HepG2 (cell line): Measurements from ENCODE around the gene ASGR1. TPM values are rescaled to one million over a fixed set of nuclear protein-coding genes. Genes with fewer than 3 reads are reported as not detected.

ENCODE experiments used
- ARHGAP35 ChIP-seq: sonication (generic); formaldehyde crosslinking; IDR thresholded peaks from 2 replicates; pipeline ENCODE4 v1.9.0; 2022; ENCODE audit warnings: mild to moderate bottlenecking, inconsistent platforms, moderate library complexity, missing genetic modification reagents, borderline replicate concordance
- ARID2 ChIP-seq: sonication (generic); formaldehyde crosslinking; IDR thresholded peaks from 2 replicates; pipeline ENCODE4 v1.8.1; 2022; ENCODE audit warnings: mild to moderate bottlenecking, missing genetic modification reagents, borderline replicate concordance
- ARNT2 ChIP-seq: sonication (generic); formaldehyde crosslinking; IDR thresholded peaks from 2 replicates; pipeline ENCODE4 v1.8.0; 2022; ENCODE audit warnings: mild to moderate bottlenecking, low read depth, missing genetic modification reagents, moderate library complexity
- ARNTL ChIP-seq: sonication (generic); formaldehyde crosslinking; IDR thresholded peaks from 2 replicates; pipeline ENCODE4 v1.4.0; 2020; ENCODE audit warnings: mild to moderate bottlenecking, missing genetic modification reagents
- CHCHD3 ChIP-seq: sonication (generic); formaldehyde crosslinking; IDR thresholded peaks from 2 replicates; pipeline ENCODE4 v1.8.0; 2022; ENCODE audit warnings: mild to moderate bottlenecking, missing genetic modification reagents, moderate library complexity
- EEA1 ChIP-seq: sonication (generic); formaldehyde crosslinking; IDR thresholded peaks from 2 replicates; pipeline ENCODE4 v1.5.1; 2020; ENCODE audit warnings: mild to moderate bottlenecking, missing genetic modification reagents, borderline replicate concordance
- EHMT2 ChIP-seq: fragments of 200-600 bp; sonication (generic); IDR thresholded peaks from 2 replicates; pipeline ENCODE4 v1.7.0; 2017; ENCODE audit warnings: antibody characterized with exemption, low read depth, low read length, borderline replicate concordance
- HMGA1 ChIP-seq: sonication (generic); formaldehyde crosslinking; conservative IDR thresholded peaks from 2 replicates; pipeline ENCODE4 v1.4.0; 2020; ENCODE audit warnings: missing genetic modification reagents
- KLF6 ChIP-seq: IDR thresholded peaks from 2 replicates; pipeline ENCODE4 v1.8.0; 2016; ENCODE audit warnings: missing biosample characterization, missing genetic modification reagents
- SP140L ChIP-seq: sonication (generic); formaldehyde crosslinking; IDR thresholded peaks from 2 replicates; pipeline ENCODE4 v1.4.0; 2020; ENCODE audit warnings: missing genetic modification reagents, borderline replicate concordance
- XRCC5 ChIP-seq: fragments of 200-400 bp; formaldehyde crosslinking; optimal IDR thresholded peaks from 2 replicates; pipeline ENCODE3; 2017; ENCODE audit warnings: mild to moderate bottlenecking, low read length
- ZFYVE20 ChIP-seq: sonication (generic); formaldehyde crosslinking; IDR thresholded peaks from 2 replicates; pipeline ENCODE4 v1.8.0; 2023; ENCODE audit warnings: low read depth, mild to moderate bottlenecking, moderate library complexity, missing genetic modification reagents, borderline replicate concordance
- ZNF558 ChIP-seq: sonication (generic); formaldehyde crosslinking; IDR thresholded peaks from 2 replicates; pipeline ENCODE4 v1.9.0; 2022; ENCODE audit warnings: mild to moderate bottlenecking, missing genetic modification reagents, borderline replicate concordance
- ZNF572 ChIP-seq: sonication (generic); formaldehyde crosslinking; IDR thresholded peaks from 2 replicates; pipeline ENCODE4 v1.5.1; 2020; ENCODE audit warnings: mild to moderate bottlenecking, missing genetic modification reagents
- polyA plus RNA-seq, 8 experiments: library from polyadenylated mRNA; depleted of rRNA in 3 of 8; stranded (reverse) in 7 of 8; unstranded in 1 of 8; fragments of >200 nt; fragmentation: Illumina TruSeq in 4 of 8; extraction: Trizol in 4 of 8; gene quantifications; 2 replicates each; pipeline versions ENCODE4 v1.2.1 to v1.2.3, GENCODE V29; 2011 to 2016; ENCODE audit warnings: low read depth in 4 of 8, missing spikeins in 1 of 8, mixed read lengths in 1 of 8; ENCODE audit not compliant: insufficient read depth in 1 of 8
- total RNA-seq, 5 experiments: library from RNA; depleted of rRNA; stranded (reverse); fragments of >200 nt; fragmentation: Illumina TruSeq; extraction: Trizol; gene quantifications; 2 replicates each; pipeline ENCODE4 v1.2.3, GENCODE V29; 2016; ENCODE audit warnings: low read depth in 1 of 5
- TF ChIP-seq, protein P1 (sequence below): IDR thresholded peaks from 2 replicates; pipeline ENCODE4 v1.6.1; 2016
- TF ChIP-seq, protein P2 (sequence below): sonication (generic); formaldehyde crosslinking; IDR thresholded peaks from 2 replicates; pipeline ENCODE4 v1.8.0; 2022; ENCODE audit warnings: mild to moderate bottlenecking, missing genetic modification reagents
- TF ChIP-seq, protein P3 (sequence below): IDR thresholded peaks from 2 replicates; pipeline ENCODE4 v1.6.1; 2016; ENCODE audit warnings: missing genetic modification reagents, missing compliant biosample characterization
- TF ChIP-seq, protein P4 (sequence below): sonication (generic); formaldehyde crosslinking; IDR thresholded peaks from 2 replicates; pipeline ENCODE4 v1.5.0; 2020; ENCODE audit warnings: missing genetic modification reagents, mild to moderate bottlenecking, borderline replicate concordance
- TF ChIP-seq, protein P5 (sequence below): sonication (generic); formaldehyde crosslinking; IDR thresholded peaks from 2 replicates; pipeline ENCODE4 v1.8.0; 2022; ENCODE audit warnings: missing genetic modification reagents, low read depth, mild to moderate bottlenecking, borderline replicate concordance
- TF ChIP-seq, protein P6 (sequence below): sonication (generic); formaldehyde crosslinking; conservative IDR thresholded peaks from 2 replicates; pipeline ENCODE4 v1.4.0; 2020; ENCODE audit warnings: missing genetic modification reagents

ASGR1 gene
- total and polyA plus RNA-seq, 2 of the 13 experiments (the other 11 are each of a cell fraction or from before 2014, with no cell fraction given): 353 to 796 TPM

DNA sequence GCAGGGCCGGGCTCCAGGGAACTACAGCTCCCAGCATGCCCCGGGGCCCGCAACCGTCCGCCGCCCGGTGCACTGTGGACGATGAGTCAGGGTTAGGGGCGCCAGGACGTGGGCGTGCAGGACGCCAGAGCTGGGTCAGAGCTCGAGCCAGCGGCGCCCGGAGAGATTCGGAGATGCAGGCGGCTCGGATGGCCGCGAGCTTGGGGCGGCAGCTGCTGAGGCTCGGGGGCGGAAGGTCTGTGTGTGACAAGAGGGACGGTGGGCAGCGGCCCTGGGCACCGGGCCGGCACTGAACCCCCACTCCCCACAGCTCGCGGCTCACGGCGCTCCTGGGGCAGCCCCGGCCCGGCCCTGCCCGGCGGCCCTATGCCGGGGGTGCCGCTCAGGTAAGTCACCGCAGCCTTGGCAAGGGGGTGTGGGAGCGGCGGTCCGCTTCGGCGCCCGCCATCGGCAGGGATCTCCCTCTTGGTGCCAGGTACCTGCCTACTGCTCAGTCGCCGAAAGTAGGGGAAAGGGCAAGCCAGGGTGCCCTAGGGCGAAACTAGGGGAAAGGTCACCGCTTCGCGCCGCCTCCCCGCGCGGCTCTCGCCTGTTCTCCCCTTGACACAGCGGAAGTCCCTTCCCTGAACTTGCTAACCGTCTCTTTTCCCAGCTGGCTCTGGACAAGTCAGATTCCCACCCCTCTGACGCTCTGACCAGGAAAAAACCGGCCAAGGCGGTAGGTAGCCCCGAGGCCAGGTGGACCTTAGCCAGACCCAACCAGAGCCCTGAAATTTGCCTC lies 40.8 kb upstream of the ASGR1 start, which contains the start of the genes ACADVL and DLG4 (continued):
- TF ChIP-seq, protein P1, sequence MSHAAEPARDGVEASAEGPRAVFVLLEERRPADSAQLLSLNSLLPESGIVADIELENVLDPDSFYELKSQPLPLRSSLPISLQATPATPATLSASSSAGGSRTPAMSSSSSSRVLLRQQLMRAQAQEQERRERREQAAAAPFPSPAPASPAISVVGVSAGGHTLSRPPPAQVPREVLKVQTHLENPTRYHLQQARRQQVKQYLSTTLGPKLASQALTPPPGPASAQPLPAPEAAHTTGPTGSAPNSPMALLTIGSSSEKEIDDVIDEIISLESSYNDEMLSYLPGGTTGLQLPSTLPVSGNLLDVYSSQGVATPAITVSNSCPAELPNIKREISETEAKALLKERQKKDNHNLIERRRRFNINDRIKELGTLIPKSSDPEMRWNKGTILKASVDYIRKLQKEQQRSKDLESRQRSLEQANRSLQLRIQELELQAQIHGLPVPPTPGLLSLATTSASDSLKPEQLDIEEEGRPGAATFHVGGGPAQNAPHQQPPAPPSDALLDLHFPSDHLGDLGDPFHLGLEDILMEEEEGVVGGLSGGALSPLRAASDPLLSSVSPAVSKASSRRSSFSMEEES: peak; percentile 66; the same call in 1 of the 2 replicates
- TF ChIP-seq ARID2 (no peak), CHCHD3 (CRISPR knock-in tag) (no peak), ZNF558 (CRISPR knock-in tag) (no peak; the same call in 1 of the 2 replicates), ARNTL (peak; percentile 59; the same call in 1 of the 2 replicates), ZFYVE20 (0 out of 2 replicates have a peak, but pooled peaks have one; percentile 25), HMGA1 (no peak), ZNF572 (no peak), KLF6 (no peak), EEA1 (CRISPR knock-in tag) (peak; percentile 50; the same call in 1 of the 2 replicates), SP140L (CRISPR knock-in tag) (no peak), EHMT2 (no peak), ARHGAP35 (CRISPR knock-in tag) (peak; percentile 36; the same call in 1 of the 2 replicates), XRCC5 (no peak), ARNT2 (peak; percentile 92)
- TF ChIP-seq, protein P2, sequence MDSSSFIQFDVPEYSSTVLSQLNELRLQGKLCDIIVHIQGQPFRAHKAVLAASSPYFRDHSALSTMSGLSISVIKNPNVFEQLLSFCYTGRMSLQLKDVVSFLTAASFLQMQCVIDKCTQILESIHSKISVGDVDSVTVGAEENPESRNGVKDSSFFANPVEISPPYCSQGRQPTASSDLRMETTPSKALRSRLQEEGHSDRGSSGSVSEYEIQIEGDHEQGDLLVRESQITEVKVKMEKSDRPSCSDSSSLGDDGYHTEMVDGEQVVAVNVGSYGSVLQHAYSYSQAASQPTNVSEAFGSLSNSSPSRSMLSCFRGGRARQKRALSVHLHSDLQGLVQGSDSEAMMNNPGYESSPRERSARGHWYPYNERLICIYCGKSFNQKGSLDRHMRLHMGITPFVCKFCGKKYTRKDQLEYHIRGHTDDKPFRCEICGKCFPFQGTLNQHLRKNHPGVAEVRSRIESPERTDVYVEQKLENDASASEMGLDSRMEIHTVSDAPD (CRISPR knock-in tag): no peak
- TF ChIP-seq, protein P3, sequence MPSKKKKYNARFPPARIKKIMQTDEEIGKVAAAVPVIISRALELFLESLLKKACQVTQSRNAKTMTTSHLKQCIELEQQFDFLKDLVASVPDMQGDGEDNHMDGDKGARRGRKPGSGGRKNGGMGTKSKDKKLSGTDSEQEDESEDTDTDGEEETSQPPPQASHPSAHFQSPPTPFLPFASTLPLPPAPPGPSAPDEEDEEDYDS (CRISPR knock-in tag): peak; percentile 78
- TF ChIP-seq, protein P4, sequence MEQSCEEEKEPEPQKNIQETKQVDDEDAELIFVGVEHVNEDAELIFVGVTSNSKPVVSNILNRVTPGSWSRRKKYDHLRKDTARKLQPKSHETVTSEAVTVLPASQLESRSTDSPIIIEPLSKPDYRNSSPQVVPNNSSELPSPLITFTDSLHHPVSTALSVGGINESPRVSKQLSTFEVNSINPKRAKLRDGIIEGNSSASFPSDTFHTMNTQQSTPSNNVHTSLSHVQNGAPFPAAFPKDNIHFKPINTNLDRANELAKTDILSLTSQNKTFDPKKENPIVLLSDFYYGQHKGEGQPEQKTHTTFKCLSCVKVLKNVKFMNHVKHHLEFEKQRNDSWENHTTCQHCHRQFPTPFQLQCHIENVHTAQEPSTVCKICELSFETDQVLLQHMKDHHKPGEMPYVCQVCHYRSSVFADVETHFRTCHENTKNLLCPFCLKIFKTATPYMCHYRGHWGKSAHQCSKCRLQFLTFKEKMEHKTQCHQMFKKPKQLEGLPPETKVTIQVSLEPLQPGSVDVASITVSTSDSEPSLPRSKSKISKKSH: peak; percentile 5; the same call in 1 of the 2 replicates
- TF ChIP-seq, protein P5, sequence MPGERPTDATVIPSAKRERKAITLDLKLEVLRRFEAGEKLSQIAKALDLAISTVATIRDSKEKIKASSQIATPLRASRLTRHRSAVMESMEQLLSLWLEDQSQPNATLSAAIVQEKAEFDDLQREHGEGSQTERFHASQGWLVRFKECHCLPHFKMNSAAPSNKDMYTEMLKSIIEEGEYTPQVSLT (CRISPR knock-in tag): no peak; the same call in 1 of the 2 replicates
- TF ChIP-seq, protein P6, sequence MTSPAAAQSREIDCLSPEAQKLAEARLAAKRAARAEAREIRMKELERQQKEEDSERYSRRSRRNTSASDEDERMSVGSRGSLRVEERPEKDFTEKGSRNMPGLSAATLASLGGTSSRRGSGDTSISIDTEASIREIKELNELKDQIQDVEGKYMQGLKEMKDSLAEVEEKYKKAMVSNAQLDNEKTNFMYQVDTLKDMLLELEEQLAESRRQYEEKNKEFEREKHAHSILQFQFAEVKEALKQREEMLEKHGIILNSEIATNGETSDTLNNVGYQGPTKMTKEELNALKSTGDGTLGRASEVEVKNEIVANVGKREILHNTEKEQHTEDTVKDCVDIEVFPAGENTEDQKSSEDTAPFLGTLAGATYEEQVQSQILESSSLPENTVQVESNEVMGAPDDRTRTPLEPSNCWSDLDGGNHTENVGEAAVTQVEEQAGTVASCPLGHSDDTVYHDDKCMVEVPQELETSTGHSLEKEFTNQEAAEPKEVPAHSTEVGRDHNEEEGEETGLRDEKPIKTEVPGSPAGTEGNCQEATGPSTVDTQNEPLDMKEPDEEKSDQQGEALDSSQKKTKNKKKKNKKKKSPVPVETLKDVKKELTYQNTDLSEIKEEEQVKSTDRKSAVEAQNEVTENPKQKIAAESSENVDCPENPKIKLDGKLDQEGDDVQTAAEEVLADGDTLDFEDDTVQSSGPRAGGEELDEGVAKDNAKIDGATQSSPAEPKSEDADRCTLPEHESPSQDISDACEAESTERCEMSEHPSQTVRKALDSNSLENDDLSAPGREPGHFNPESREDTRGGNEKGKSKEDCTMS: no peak
